Psoas muscle (tissue), 8 donors: ENCODE data around the gene CELSR3. TPM values are rescaled to one million over a fixed set of nuclear protein-coding genes. Genes with fewer than 3 reads are reported as not detected.

Source experiments
- ATAC-seq, 4 donors: fragments of 200-7000 bp; cut with Tn5 transposase; one replicate each; pipeline ENCODE4 v1.9.1; 2020; ENCODE audit warnings: moderate library complexity in 3 of 4, mild to moderate bottlenecking in 2 of 4
- DNase-seq, 2 donors: peaks; one replicate each; pipeline ENCODE4 v3.0.0-alpha.2; 2020
- H3K27ac ChIP-seq: fragments of 200-600 bp; one replicate; pipeline ENCODE4 v1.8.0; 2022
- H3K27me3 ChIP-seq, 3 donors: fragments of 200-600 bp in 1 of 3; one replicate each; pipeline versions ENCODE4 v1.6.1 to v1.8.0; 2013 to 2022; ENCODE audit warnings: low read length in 2 of 3, mild to moderate bottlenecking in 2 of 3, moderate library complexity in 1 of 3; ENCODE audit not compliant: insufficient read depth in 3 of 3
- H3K36me3 ChIP-seq, 2 donors: fragments of 200-600 bp in 1 of 2; one replicate each; pipeline versions ENCODE4 v1.6.1 to v1.8.0; 2013 to 2022; ENCODE audit warnings: low read depth in 1 of 2, mild to moderate bottlenecking in 1 of 2, moderate library complexity in 1 of 2; ENCODE audit not compliant: insufficient read depth in 1 of 2
- H3K4me1 ChIP-seq: fragments of 200-600 bp; one replicate; pipeline ENCODE4 v1.8.0; 2022
- H3K4me3 ChIP-seq: fragments of 200-600 bp; one replicate; pipeline ENCODE4 v1.8.0; 2022; ENCODE audit warnings: mild to moderate bottlenecking
- H3K9me3 ChIP-seq: fragments of 200-600 bp; one replicate; pipeline ENCODE4 v1.8.0; 2022
- CTCF ChIP-seq: fragments of 200-600 bp; IDR thresholded peaks from one replicate; pipeline ENCODE4 v1.8.0; 2022; ENCODE audit warnings: antibody characterized with exemption
- WGBS, 3 donors: extraction: QIAGEN DNeasy Blood & Tissue Kit; methylation state at CpG; one replicate each; pipeline versions ENCODE4 v1.1.6 to v1.1.7; 2013; 5-methylcytosine and 5-hydroxymethylcytosine counted together
- intact Hi-C, 2 donors: fragments of 100-400 bp; cut with DNase I; formaldehyde crosslinking; loops; one replicate each; pipeline versions ENCODE4 v1.11.0 to v1.14.2; 2022
- polyA plus RNA-seq, 3 donors: library from polyadenylated mRNA; stranded (reverse); fragments of 200-250 nt; gene quantifications; one replicate each; pipeline ENCODE4 v1.2.3, GENCODE V29; 2013
- total RNA-seq, 4 donors: library from RNA; stranded (reverse); fragmentation: NEBNext Ultra II Directional in 2 of 4; extraction: Animal tissue kit (Norgen Biotek cat#: 25700) in 2 of 4; gene quantifications; one replicate each; pipeline versions ENCODE4 v1.2.1 to v1.2.4, GENCODE V29; 2021 to 2023
- donor health status: healthy with polysubstance abuse.
- donor health status: DM: no; HTN: no; CAD: no; lungs with moderate emphysema.
- donor health status: Bipolar disorder and iron deficiency.
- donor health status: healthy.
- donor health status: DM: yes; HTN: yes; CAD: no.
- donor health status: DM: no; HTN: no; CAD: no.
- donor health status: DM: no; HTN: no; CAD: no.
- donor health status: DM: yes; HTN: yes; CAD: no.

CELSR3 gene
- total and polyA plus RNA-seq, 7 donors: 0.04 to 0.21 (median 0.14) TPM

GRCh38 chr3:48596157-48596556 lies 66.5 kb downstream of the CELSR3 start:
- H3K27ac ChIP-seq: peak overlapping the region; percentile 94
- peaks cover 11 to 27% of the 10 kb centered on the region in 2 donors for H3K36me3 ChIP-seq
- WGBS, 3 donors: 71 to 82% (median 71%) methylated on average over 5 of the region's 5 CpGs
- peaks cover 67% of the 10 kb centered on the region for H3K4me1 ChIP-seq
- no peaks in the 10 kb centered on the region for H3K27me3 ChIP-seq
- no peak overlapping the region for H3K4me3 ChIP-seq
- DNase-seq (no peak), ATAC-seq (no peak)
- intact Hi-C loops: no loop called here
- TF ChIP-seq CTCF: no peak
- no peaks in the 10 kb centered on the region for H3K9me3 ChIP-seq

- Histone ChIP-seq H3K36me3 (peaks cover 6 to 21% of the 10 kb centered on the region in 2 donors), H3K27me3 (no peaks in the 10 kb centered on the region), H3K9me3 (no peaks in the 10 kb centered on the region), H3K4me3 (peak overlapping the region; percentile 61), H3K4me1 (peaks cover 62% of the 10 kb centered on the region), H3K27ac (peak overlapping the region; percentile 94)
- peak; percentile 67 to 85 for DNase-seq
- peak; percentile 21 to 70 (median 38) for ATAC-seq
- intact Hi-C loops: no loop called here
- no peak for TF ChIP-seq CTCF
- WGBS, 3 donors: 20 to 39% (median 22%) methylated on average over 10 of the region's 10 CpGs
These were observed 67.1 kb downstream of the CELSR3 start for GRCh38 chr3:48595526-48596121.

GRCh38 chr3:48595075-48595525 lies 67.6 kb downstream of the CELSR3 start, which contains the start of gene COL7A1:
Gene COL7A1, minus strand, starts transcription at chr3:48595329. Its CDS starts 170 bp downstream, at chr3:48595159.
- Histone ChIP-seq H3K4me1 (peaks cover 57% of the 10 kb centered on the region), H3K36me3 (peaks cover 5 to 16% of the 10 kb centered on the region in 2 donors), H3K27me3 (no peaks in the 10 kb centered on the region), H3K27ac (peak within 1 kb of the TSS; percentile 94), H3K4me3 (peak within 1 kb of the TSS; percentile 61), H3K9me3 (no peaks in the 10 kb centered on the region)
- 1 to 3% (median 3%) methylated on average over 19 to 35 of the region's 35 CpGs for WGBS, 3 donors
- intact Hi-C loops: no loop called here
- no peak for TF ChIP-seq CTCF
- peak in 1 of 4 donors; percentile 5 for ATAC-seq
- DNase-seq: no peak

- Histone ChIP-seq H3K27ac (no peak overlapping the region), H3K36me3 (peaks cover 5 to 10% of the 10 kb centered on the region in 2 donors), H3K4me3 (peak overlapping the region; percentile 61), H3K27me3 (no peaks in the 10 kb centered on the region), H3K9me3 (no peaks in the 10 kb centered on the region), H3K4me1 (peaks cover 51% of the 10 kb centered on the region)
- 33 to 51% (median 42%) methylated on average over 33 to 39 of the region's 39 CpGs for WGBS, 3 donors
- intact Hi-C loops: no loop called here
- DNase-seq: no peak
- ATAC-seq: no peak
- no peak for TF ChIP-seq CTCF
These were observed 68.2 kb downstream of the CELSR3 start for GRCh38 chr3:48594417-48595049.
